ENCODE results near the gene CASKIN1.
"Not testable (repeated sequence)": the region's sequence is repeated elsewhere in the genome, so short reads cannot be mapped to it uniquely, and the experiment has no call there.

CASKIN1 gene

DNA sequence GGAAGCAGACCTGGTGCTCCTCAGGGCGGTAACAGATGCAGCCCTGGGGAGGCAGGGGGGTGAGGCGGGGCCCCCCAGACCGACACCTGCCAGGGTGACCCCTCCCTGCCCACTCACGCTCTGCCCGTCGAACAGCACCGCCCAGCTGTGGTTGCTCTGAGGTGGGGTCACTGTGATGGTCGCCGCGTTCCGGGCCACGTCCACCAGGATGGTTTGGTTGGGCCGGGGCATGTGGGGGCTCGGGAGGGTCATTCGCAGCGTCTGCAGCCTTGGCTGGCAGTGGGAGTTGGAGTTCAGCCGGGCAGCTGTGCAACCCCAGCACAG is 13.6 kb upstream of the CASKIN1 start:
- no peak for DNase-seq

DNA sequence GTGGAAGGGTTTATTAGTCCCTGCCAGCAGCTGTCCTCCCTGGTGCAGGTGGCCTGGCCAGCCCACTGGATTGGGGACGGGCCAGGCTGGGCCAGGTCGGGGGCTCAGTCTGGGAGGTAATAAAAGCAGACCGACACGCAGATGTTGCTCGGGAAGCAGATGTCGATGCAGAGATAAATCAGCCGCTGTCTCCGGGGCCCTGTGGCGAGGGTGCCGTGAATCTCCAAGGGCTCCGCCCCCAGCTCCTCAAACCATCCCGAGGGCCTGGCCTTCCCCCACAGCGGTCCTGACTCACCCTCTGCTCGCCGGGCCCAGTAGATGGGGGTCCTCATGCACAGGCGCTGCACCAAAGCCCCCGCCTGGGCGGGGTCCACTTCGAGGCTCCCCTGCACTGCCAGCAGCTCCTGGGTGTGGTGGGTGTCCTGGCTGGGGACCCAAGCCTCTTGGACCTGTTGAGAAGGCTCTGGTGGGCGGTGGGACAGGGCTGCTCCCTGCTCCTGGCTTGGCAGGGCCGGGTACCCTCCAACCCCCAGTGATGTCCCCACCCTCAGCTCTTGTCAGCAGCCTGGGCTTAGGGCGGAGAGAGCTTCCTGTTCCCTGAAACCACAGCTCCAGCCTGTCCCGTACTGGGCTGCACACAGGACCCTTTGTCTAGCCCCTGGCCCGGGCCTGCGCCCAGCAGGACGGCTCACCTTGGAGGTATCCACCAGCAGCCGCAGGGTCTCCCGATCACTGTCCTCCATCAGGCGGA is 13.0 kb upstream of the CASKIN1 start:
- DNase-seq = no peak

DNA sequence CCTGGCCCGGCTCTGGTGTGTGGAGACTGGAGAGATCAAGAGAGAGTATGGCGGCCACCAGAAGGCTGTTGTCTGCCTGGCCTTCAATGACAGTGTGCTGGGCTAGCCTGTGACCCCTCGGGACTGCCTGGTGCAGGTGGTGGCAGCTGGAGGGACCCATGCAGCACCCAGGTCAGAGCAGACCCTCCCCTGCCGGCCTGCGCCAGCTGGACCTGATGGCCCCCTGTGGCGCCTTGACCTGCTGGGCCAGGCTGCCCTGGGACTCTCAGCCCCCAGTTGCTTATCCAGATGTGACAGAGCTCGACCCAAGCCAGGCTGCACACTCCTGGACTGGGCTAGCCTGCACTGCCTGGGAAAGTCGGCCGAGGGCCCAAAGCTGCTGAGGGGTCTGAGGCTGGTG is 12.4 kb upstream of the CASKIN1 start:
- no peak for DNase-seq

DNA sequence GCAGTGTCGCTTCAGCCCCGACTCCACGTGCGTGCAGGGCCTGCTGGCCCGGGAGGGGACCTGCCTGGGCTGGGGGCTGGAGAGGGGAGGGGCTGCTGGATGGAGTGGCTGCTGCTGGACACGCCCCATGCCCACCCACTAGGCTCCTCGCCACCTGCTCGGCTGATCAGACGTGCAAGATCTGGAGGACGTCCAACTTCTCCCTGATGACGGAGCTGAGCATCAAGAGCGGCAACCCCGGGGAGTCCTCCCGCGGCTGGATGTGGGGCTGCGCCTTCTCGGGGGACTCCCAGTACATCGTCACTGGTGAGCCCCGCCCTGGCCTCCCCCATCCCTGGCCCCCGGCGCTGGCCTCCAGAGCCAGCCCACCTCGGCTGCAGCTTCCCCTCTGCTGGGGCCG is 11.9 kb upstream of the CASKIN1 start:
- no peak for DNase-seq

DNA sequence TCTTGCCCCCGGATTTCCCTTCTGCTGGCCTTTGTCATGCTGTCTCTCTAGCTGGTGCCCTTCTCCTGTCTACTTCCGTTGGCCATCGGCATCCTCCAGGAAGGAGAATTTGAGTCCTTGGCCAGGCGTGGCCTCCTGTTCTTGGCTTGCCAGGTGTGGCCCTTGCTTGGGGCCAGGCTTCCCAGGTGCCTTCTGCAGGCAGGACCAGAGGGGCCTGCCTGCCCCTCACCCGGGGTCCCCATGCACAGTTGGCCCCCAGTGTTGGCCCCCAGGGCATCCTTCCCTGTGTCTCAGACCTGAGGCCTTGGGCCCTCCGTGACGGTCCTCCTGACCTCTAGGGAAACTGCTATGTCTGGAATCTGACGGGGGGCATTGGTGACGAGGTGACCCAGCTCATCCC is 11.5 kb upstream of the CASKIN1 start:
- no peak for DNase-seq

DNA sequence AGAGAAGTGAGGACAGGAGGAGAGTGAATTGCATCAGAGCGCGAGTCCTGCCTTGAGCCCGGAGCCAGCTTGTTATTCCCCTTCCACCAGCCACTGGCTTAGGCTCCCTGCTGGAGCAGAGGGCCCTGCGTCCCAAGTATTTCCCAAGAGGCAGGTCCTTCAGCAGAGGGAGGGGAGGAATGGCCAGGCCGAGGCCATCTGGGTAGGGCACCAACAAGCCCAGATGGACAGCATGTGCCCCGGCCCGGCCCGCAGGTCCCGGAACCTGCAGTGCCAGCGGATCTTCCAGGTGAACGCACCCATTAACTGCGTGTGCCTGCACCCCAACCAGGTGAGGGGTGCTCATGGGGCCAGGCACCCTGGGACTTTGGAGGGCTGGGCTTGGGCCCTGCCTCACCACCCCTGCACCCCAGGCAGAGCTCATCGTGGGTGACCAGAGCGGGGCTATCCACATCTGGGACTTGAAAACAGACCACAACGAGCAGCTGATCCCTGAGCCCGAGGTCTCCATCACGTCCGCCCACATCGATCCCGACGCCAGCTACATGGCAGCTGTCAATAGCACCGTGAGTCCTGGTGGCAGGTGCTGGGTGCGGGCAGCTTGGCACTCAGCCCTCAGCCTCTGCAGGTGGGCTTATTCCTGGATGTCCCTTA is 10.5 kb upstream of the CASKIN1 start:
- DNase-seq = no peak

DNA sequence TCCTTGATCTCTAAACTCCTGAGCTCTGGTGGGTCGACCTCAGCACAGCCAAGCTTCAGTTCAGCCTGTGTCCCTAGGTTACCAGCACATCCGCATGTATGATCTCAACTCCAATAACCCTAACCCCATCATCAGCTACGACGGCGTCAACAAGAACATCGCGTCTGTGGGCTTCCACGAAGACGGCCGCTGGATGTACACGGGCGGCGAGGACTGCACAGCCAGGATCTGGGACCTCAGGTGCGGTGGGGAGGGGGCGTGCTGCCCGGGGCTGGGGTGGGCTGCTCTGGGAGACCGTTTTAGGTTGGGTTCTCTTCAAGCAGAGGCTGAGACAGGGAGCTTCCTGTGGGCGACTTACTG is 10.0 kb upstream of the CASKIN1 start:
- no peak for DNase-seq

DNA sequence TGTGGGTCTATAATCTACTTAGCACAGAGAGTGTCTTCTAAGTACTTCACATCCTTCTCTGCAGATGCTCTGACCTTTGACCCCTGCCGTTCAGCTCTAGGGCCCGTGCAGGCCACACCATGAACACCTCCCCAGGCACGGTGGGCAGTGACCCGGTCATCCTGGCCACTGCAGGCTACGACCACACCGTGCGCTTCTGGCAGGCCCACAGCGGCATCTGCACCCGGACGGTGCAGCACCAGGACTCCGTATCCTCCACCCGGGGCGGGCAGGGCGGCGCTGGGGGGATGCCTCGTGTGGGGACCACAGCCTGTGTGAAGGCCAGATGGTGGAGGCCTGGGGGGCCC is 9.5 kb upstream of the CASKIN1 start:
- DNase-seq = peak in 6 of 56 donors; percentile 54 to 68 (median 57)

DNA sequence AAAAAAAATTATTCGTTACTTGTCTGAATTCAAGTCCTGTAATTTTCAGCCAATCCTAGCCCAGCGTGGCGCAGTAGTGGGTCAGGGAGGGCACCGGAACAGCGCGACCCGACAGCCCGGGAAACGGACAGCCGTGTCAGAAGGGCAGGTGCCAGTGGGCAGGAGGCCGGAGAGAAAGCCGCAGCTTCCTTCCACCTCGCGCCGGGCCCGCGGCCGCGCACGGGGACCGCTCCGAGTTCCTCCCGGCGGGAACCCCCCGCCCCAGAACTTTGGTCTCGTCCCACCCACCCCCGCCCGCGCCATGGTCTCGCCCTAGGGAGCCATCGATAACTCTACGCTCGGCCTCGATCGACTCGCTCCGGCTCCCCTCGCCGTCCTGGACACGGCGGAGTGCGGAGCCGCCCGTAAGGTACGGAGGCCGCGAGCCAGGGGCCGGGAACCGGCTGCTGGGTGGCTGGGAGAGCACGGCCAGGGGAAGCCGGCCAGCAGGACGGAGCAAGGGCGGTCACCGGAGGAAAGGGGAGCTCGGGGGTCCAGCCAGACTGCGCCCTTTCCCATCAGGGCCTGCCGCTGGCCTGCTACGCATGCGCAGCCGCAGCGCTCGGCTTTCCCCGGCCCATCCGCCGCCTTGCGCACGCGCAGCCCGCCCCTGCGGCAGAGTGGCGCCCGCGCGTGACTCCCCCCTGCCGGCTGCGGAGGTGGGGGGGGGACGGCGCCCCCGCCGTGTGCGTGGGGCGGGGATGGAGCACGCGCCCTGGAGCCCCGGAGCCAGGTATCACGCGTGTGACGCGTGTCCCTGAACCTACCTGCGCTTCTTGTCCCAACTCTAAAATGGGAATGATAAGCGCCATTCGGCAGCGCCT is 8.9 kb upstream of the CASKIN1 start, which contains the start of gene MLST8:
Gene MLST8, plus strand, starts transcription at position 351 of the 863 bp plus-strand sequence. CDS start 632 bp downstream, outside the sequence.
- peak in 55 of 56 donors; percentile 45 to 98 (median 88) for DNase-seq

DNA sequence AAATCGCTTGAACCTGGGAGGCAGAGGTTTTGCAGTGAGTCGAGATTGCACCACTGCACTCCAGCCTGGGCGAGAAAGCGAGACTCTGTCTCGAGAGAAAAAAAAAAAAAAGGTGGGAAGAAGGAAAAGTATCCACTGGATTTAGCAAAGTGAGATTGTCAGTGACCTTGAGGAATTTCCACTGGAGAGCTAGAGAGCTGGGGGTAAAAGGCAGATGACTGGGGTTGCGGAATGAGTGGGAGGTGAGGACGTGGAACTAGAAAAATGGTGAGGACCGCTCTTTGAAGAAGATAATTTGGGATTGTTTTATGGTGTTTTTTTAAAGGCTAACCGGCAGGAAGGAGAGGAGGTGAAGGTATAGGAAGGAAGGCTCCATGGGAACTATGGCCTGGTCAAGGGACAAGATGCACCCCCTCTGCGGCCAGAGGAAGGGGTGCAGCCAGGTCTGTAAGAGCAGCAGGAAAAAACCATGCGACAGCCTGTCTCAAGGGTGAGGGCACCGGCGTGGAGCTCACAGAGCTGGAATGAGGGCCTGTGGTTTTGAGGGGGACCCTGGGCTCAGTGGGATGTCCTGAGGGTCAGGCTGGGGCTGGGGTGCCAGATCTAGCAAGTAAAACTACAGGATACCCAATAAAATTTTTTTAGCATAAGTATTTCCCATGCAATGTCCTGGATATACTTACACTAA is 8.2 kb upstream of the CASKIN1 start:
- peak in 2 of 56 donors; percentile 40 to 41 for DNase-seq

DNA sequence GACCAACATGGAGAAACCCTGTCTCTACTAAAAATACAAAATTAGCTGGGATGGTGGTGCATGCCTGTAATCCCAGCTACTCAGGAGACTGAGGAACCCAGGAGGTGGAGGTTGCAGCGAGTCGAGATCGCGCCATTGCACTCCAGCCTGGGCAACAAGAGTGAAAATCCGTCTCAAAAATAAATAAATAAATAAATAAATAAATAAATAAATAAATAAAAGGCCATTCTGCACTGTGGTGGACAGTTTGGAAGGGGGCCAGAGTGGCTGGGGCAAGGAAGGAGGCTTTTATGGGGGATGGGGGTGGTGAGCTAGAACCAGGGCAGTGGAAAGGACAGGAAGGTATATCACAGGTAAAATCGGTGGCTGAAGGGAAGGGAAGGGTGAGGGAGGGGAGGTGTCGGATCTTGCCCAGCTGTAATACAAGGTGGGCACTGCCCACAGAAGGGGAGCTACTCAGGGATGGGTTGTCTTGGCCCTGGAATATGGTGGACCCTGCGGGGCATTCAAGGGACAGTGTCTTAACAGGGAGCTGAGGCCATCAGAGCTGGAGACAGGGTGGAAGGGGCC is 6.8 kb upstream of the CASKIN1 start:
- not testable (repeated sequence) for DNase-seq

DNA sequence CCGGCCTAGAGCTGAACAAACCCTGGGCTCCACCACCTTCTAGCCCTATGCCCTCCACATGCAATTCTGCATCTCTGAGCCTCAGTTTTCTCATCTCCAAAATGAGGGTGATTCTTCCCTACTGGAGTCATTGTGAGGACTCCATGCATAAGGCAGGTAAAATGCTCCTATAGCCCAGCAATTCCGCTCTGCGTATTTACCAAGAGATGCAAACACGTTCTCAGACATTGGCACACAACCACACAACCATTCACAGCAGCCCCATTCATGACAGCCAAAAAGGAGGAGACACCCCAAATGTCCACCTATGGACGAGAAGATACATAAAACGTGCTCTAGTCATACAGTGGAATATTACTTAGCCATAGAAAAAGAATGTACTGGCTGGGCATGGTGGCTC is 3.9 kb upstream of the CASKIN1 start:
- no peak for DNase-seq

DNA sequence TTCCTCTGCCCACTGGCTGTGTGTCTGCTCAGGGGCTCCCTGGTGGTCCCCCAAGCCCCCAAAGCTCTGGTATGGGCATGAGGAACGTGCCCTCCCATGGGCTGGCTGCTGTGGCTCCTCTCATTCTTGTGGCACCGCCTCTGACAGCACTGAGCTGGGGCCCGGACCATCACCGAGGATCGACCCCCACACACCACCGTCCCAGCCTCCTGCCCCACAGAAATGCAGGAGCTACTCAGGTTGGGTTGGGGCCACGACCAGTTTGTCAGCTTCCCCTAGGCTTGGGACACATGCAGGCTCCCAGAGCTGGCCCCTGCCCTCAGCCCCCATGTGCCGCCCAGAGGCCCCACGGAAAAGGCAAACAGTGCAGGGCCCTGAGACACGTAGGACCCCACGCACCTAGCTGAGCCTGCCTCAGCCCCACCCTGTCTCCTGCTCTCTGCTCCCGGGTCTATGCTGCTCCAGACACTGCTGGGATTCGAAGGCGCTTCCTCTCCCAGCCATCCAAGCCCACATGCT is 3.3 kb upstream of the CASKIN1 start:
- DNase-seq = no peak

DNA sequence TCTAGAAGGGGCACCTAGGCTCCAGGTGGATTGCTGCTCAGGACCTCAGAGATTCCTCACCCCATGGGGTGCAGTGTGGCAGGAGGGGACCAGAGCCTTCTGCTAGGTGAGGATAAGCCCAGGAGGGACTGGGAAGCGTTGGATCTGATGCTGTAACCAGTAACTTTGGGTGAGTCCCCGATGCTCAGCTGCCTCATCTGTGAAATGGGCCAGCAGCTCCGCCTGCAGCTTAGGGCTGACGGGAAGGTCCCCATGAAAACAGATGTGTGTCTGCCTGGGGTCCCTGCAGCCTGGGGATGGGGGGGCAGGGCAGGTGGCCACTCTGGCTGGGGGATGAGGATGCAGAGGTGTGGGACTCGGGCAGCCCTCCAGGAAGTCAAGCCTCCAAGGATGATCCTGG is 2.7 kb upstream of the CASKIN1 start:
- no peak for DNase-seq

DNA sequence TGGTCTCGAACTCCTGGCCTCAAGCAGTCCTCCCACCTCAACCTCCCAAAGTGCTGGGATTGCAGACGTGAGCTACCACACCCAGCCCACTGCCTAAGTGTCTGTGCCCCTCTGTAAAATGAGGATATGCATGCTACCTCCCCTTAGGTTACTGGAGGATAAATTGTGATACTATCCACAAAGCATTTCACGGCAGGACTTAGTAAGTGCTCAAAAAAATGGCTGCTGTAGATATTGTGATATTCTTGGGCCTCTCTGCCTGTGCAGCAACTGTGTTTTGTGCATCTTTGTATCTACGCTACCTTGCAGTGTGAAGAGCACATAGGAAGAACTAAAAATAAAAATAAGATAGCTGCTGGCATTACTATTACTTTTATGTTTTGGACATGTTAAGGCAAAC is 1.9 kb upstream of the CASKIN1 start:
- DNase-seq = no peak

DNA sequence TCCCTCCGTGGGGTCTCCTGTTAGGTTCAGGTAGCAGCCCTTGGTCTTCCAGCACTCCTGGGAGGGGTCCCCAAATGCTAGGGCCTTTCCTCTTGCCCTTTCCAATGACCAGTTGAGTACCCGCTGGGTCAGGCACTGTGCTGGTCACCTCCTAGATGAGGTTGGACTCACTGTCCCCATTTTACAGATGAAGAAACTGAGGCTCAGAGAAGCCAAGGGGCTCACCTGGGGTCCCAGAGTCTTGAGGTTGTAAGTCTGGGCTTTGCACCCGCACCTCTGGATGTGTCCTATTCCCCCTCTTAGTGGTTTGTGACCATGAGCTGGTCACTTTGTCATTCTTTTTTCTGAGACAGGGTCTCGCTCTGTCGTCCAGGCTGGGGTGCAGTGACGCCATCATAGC is 1.4 kb upstream of the CASKIN1 start:
- DNase-seq = no peak

DNA sequence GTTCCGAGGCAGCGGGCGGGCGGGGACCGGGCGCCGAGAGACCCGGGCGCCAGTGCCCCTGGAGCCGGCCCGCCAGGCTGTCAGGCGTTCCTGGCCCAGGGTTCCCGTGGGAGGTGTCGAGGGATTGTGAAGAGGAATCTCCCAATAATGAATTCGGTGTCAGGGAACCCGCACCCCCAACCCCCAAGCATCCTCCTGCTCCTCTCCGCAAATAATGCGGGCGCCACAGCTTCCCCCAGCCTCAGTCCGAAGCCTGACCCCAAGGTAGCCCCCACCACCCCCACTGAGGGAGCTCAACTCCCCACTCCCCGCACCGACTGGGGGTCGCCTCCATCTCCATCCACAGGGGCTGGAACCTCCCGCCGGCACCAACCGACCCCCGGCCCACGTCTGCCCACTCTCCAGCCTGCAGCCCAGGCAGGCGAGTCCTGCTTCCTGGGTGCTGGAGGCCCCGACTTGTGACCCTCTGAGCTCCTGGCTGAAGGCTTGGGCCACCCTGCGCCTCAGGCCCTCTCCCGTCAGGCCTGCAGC is 641 bp upstream of the CASKIN1 start:
- no peak for DNase-seq

DNA sequence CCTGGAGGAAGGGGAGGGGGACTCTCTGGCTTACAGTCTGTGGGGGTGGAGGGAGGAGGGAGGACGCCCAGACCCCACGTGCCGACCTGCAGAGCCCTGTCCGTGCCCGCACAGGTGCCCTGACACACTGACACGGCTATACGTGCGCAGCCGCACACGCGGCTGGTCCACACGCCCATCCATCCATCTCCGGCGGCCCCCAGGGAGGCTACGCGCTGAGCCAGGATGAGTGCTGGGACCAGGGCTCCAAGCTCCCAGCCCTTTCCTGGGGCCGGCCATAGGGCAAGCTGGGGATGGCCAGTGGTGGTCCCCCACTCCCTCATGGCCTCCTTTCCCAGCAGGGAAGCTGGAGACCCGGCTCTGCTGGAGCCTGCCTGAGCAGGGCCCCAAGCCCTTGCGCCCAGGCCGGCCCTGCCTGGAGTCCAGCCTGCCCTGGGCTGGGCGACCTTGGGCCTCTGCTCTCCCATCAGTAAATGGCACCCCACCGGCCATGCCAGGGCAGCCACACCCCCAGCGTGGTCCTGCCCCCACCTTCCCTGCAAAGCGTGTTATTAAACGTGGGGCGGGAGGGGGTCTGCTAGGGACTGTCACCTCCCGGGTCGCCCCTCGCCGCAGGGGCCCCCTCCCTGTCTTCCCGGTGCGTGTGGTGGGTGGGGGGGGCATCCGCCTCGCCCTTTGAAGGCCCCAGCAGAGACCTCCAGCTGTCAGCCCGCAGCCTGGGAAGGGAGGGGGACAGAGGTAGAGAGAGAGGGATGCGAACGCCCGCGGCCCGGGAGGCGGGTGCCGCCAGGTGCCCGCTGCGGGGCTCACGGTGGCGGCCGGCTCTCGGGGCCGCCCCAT is 863 bp downstream of the CASKIN1 start:
- no peak for DNase-seq

DNA sequence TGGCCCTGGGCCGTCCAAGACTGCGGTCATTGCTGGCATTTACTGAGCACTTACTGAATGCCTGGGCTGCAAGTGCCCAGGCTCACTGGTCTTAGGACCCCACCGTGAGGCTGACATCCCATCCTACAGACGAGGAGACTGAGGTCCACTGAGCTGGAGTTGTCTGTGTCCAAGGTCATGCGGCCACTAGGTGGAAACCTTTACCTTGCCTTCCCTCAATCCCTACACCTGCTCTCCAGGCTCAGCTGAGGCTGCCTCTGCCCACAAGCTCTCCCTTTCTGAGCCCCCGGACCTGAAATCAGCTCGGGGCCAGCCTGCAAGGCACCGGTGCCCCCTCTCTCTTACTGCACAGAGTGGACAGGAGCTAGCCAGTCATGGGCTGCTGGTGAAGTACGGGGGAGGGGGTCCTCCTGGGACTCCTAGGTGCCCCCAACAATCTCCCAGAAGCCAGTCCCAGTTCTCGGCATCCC is 1.5 kb downstream of the CASKIN1 start:
- DNase-seq = no peak
